K562 (cell line): ENCODE measurements around the gene MAD1L1. TPM values are rescaled to one million over a fixed set of nuclear protein-coding genes. Genes with fewer than 3 reads are reported as not detected.

ENCODE experiments used
- ATAC-seq: fragments of 200-7000 bp; cut with Tn5 transposase; 3 replicates; pipeline ENCODE4 v1.9.1; 2020; ENCODE audit warnings: moderate library complexity
- BruUV-seq: library from RNA; stranded (reverse); fragments of 400-500 nt; replicated peaks from 2 replicates; lab custom pipeline; 2021; lab: Mats Ljungman, UMichigan
- CTCF ChIA-PET: fragments of 300-600 bp; formaldehyde crosslinking; extraction: SDS; loops from one replicate; lab custom pipeline; 2021; ENCODE audit warnings: low intra/inter-chr PET ratio; lab: Yijun Ruan, JAX
- POLR2A ChIA-PET: fragments of 300-600, 350-650 bp; sonication (Branson Sonifier 250); formaldehyde crosslinking; extraction: SDS; loops from one replicate; lab custom pipeline; 2021; ENCODE audit warnings: antibody characterized with exemption, inconsistent platforms; lab: Yijun Ruan, JAX
- DNase-seq, 4 experiments: peaks; one replicate each; pipeline versions ENCODE4 v3.0.0 to v3.0.0-alpha.2; 2011 to 2018; ENCODE audit warnings: low spot score in 3 of 4, mixed read lengths in 3 of 4; ENCODE audit errors: extremely low read depth in 1 of 4
- FAIRE-seq: peaks from 2 replicates; lab custom pipeline; 2011; peaks lifted over from hg19 to GRCh38; lab: Jason Lieb, UNC
- H2AFZ ChIP-seq: 2 replicates; pipeline ENCODE4 v1.6.0; 2011; ENCODE audit warnings: low read depth, low read length, control low read depth, inconsistent platforms
- H3K27ac ChIP-seq: fragments of 200-600 bp; 3 replicates; pipeline ENCODE4 v1.8.0; 2011; ENCODE audit warnings: low read depth, mild to moderate bottlenecking, control low read depth, inconsistent platforms, low read length, moderate library complexity, mixed read lengths; ENCODE audit errors: extremely low read depth
- H3K27me3 ChIP-seq, 2 experiments: fragments of 300-600 bp in 1 of 2; 2 replicates in 1 of 2; 3 replicates in 1 of 2; pipeline versions ENCODE4 v1.6.0 to v1.8.0; 2011; ENCODE audit warnings: inconsistent platforms in 2 of 2, low read length in 2 of 2, mild to moderate bottlenecking in 1 of 2, mixed read lengths in 1 of 2, moderate library complexity in 1 of 2; ENCODE audit not compliant: control insufficient read depth in 2 of 2, insufficient read depth in 2 of 2
- H3K36me3 ChIP-seq: fragments of 300-600 bp; 3 replicates; pipeline ENCODE4 v1.8.0; 2011; ENCODE audit warnings: mild to moderate bottlenecking, low read length, inconsistent platforms; ENCODE audit not compliant: control insufficient read depth, insufficient read depth
- H3K4me1 ChIP-seq, 2 experiments: fragments of 200-600 bp in 1 of 2; replicated peaks in 1 of 2; 2 replicates in 1 of 2; 3 replicates in 1 of 2; pipeline versions ENCODE4 v1.5.1 to v1.8.0; 2011; ENCODE audit warnings: inconsistent platforms in 2 of 2, low read length in 2 of 2, mild to moderate bottlenecking in 1 of 2, mixed read lengths in 1 of 2, moderate library complexity in 1 of 2; ENCODE audit not compliant: control insufficient read depth in 2 of 2, insufficient read depth in 2 of 2
- H3K4me2 ChIP-seq: 2 replicates; pipeline ENCODE4 v1.6.1; 2011; ENCODE audit warnings: low read length, control low read depth, inconsistent platforms, mixed read lengths; ENCODE audit not compliant: insufficient read depth
- H3K4me3 ChIP-seq: fragments of 200-600 bp; sonication (generic), shearing (Covaris generic); 2 replicates; pipeline ENCODE4 v1.5.1; 2016; ENCODE audit warnings: control low read depth, inconsistent platforms
- H3K79me2 ChIP-seq: fragments of 200-600 bp; 3 replicates; pipeline ENCODE4 v1.8.0; 2011; ENCODE audit warnings: low read length, inconsistent platforms; ENCODE audit not compliant: control insufficient read depth, insufficient read depth
- H3K9ac ChIP-seq, 2 experiments: 2 replicates each; pipeline versions ENCODE4 v1.6.0 to v1.6.1; 2011; ENCODE audit warnings: low read depth in 2 of 2, low read length in 2 of 2, control low read depth in 1 of 2, inconsistent platforms in 1 of 2, mild to moderate bottlenecking in 1 of 2, mixed read lengths in 1 of 2; ENCODE audit not compliant: insufficient read depth in 1 of 2
- H3K9me1 ChIP-seq: one replicate; pipeline ENCODE4 v1.6.0; 2011; ENCODE audit warnings: inconsistent platforms, mild to moderate bottlenecking, low read length, moderate library complexity; ENCODE audit not compliant: control insufficient read depth, insufficient read depth
- H3K9me3 ChIP-seq: replicated peaks from 2 replicates; pipeline ENCODE4 v1.5.1; 2011; ENCODE audit warnings: low read depth, low read length, inconsistent platforms; ENCODE audit not compliant: control insufficient read depth, insufficient read depth
- H4K20me1 ChIP-seq: replicated peaks from 2 replicates; pipeline ENCODE4 v1.6.1; 2011; ENCODE audit warnings: low read length, inconsistent platforms, mixed read lengths; ENCODE audit not compliant: control insufficient read depth, insufficient read depth
- EGR1 ChIP-seq: fragments of 450-650 bp; conservative IDR thresholded peaks from 2 replicates; pipeline ENCODE4 v1.6.1; 2017; ENCODE audit warnings: mild to moderate bottlenecking
- ETV1 ChIP-seq: fragments of 450-650 bp; conservative IDR thresholded peaks from 2 replicates; pipeline ENCODE4 v1.6.1; 2016; ENCODE audit warnings: missing genetic modification characterization, control low read depth, low read depth, missing compliant biosample characterization
- HDAC2 ChIP-seq: fragments of 450-650 bp; IDR thresholded peaks from 2 replicates; pipeline ENCODE4 v1.6.1; 2016; ENCODE audit warnings: mild to moderate bottlenecking
- HOXB6 ChIP-seq: fragments of 250-450 bp; sonication (Bioruptor Pico); IDR thresholded peaks from 2 replicates; pipeline ENCODE4 v1.5.1; 2022; ENCODE audit warnings: mild to moderate bottlenecking, borderline replicate concordance
- KDM4B ChIP-seq, 2 experiments: fragments of 450-650 bp in 1 of 2; sonication (generic) in 1 of 2; IDR thresholded peaks; 2 replicates each; pipeline ENCODE4 v1.6.1; 2016 to 2017; ENCODE audit warnings: borderline replicate concordance in 2 of 2, antibody characterized with exemption in 1 of 2, low read depth in 1 of 2, mild to moderate bottlenecking in 1 of 2
- MTA3 ChIP-seq: fragments of 450-650 bp; formaldehyde crosslinking; IDR thresholded peaks from 2 replicates; pipeline ENCODE4 v1.6.1; 2017; ENCODE audit warnings: mild to moderate bottlenecking, borderline replicate concordance
- PHB2 ChIP-seq: fragments of 450-650 bp; IDR thresholded peaks from 2 replicates; pipeline ENCODE4 v1.6.1; 2017; ENCODE audit warnings: low read depth
- RBM15 ChIP-seq: fragments of 200-400 bp; formaldehyde crosslinking; IDR thresholded peaks from 2 replicates; pipeline ENCODE4 v1.6.1; 2018; ENCODE audit warnings: mild to moderate bottlenecking, low read length, moderate library complexity; ENCODE audit not compliant: insufficient read depth
- SMAD4 ChIP-seq: fragments of 250-450 bp; sonication (Bioruptor Pico); conservative IDR thresholded peaks from 2 replicates; pipeline ENCODE4 v1.8.0; 2021; ENCODE audit warnings: inconsistent platforms, mild to moderate bottlenecking, moderate library complexity
- TCF7 ChIP-seq: sonication (generic); IDR thresholded peaks from 2 replicates; pipeline ENCODE4 v1.6.1; 2016; ENCODE audit warnings: antibody characterized with exemption, borderline replicate concordance
- TGIF2 ChIP-seq: sonication (generic); formaldehyde crosslinking; IDR thresholded peaks from 2 replicates; pipeline ENCODE4 v1.8.1; 2022; ENCODE audit warnings: mild to moderate bottlenecking, missing genetic modification reagents, moderate library complexity
- ZKSCAN1 ChIP-seq: fragments of 150-350 bp; IDR thresholded peaks from 2 replicates; pipeline ENCODE4 v1.6.1; 2016; ENCODE audit warnings: low read depth, low read length
- ZKSCAN3 ChIP-seq: fragments of 250-450 bp; sonication (Bioruptor Pico); IDR thresholded peaks from 2 replicates; pipeline ENCODE4 v1.4.0; 2020
- ZNF140 ChIP-seq: fragments of 250-450 bp; sonication (Bioruptor Pico); IDR thresholded peaks from 2 replicates; pipeline ENCODE4 v1.8.0; 2021; ENCODE audit warnings: moderate library complexity, mild to moderate bottlenecking, inconsistent platforms
- ZNF316 ChIP-seq: fragments of 450-650 bp; IDR thresholded peaks from 2 replicates; pipeline ENCODE4 v1.6.1; 2016
- ZNF444 ChIP-seq: fragments of 250-450 bp; sonication (Bioruptor Pico); IDR thresholded peaks from 2 replicates; pipeline ENCODE4 v1.4.0; 2020; ENCODE audit warnings: mild to moderate bottlenecking, moderate library complexity
- WGBS: fragments of 100-300 bp; shearing (Covaris generic); methylation state at CpG from one replicate; pipeline ENCODE4 v1.1.6; 2016; ENCODE audit warnings: low coverage, mixed read lengths; ENCODE audit not compliant: insufficient coverage; ENCODE audit errors: missing lambda C conversion rate; 5-methylcytosine and 5-hydroxymethylcytosine counted together
- in situ Hi-C: fragments of 300-500 bp; cut with MboI; formaldehyde crosslinking; loops from 4 replicates; pipeline ENCODE4 v1.15.0; 2018; ENCODE audit warnings: inconsistent platforms, mixed read lengths
- intact Hi-C: fragments of 100-400 bp; cut with micrococcal nuclease; formaldehyde crosslinking; loops from 2 replicates; pipeline ENCODE4 v1.14.2; 2022
- polyA plus RNA-seq, 8 experiments: library from polyadenylated mRNA; depleted of rRNA in 4 of 8; stranded (reverse) in 5 of 8; unstranded in 3 of 8; fragments of >200 nt; fragmentation: Nextera tagmentation in 2 of 8; fragmentation: Illumina TruSeq in 1 of 8; extraction: Ambion mirVana in 2 of 8; extraction: Trizol in 1 of 8; gene quantifications; 2 replicates each; pipeline versions ENCODE4 v1.2.1 to v1.2.3, GENCODE V29; 2011 to 2014; ENCODE audit warnings: inconsistent platforms in 1 of 8, missing spikeins in 1 of 8
- total RNA-seq, 7 experiments: library from RNA; depleted of rRNA in 6 of 7; stranded (reverse); fragments of >200 nt in 6 of 7; fragmentation: Illumina TruSeq in 2 of 7; extraction: Trizol in 2 of 7; gene quantifications; 2 replicates each; pipeline versions ENCODE4 v1.2.1 to v1.2.3, GENCODE V29; 2011 to 2021; ENCODE audit warnings: low replicate concordance in 1 of 7
- TF ChIP-seq, protein P1 (sequence below): sonication (generic); formaldehyde crosslinking; IDR thresholded peaks from 2 replicates; pipeline ENCODE4 v1.8.0; 2022; ENCODE audit warnings: mild to moderate bottlenecking, missing genetic modification reagents
- TF ChIP-seq, protein P2 (sequence below): fragments of 450-650 bp; formaldehyde crosslinking; IDR thresholded peaks from 2 replicates; pipeline ENCODE4 v1.4.0; 2020; ENCODE audit warnings: mild to moderate bottlenecking, mixed read lengths

MAD1L1 gene
- total and polyA plus RNA-seq, 9 of the 15 experiments (the other 6 are each of a cell fraction or from before 2014, with no cell fraction given) = 1.7 to 89.7 (median 18.0) TPM

DNA sequence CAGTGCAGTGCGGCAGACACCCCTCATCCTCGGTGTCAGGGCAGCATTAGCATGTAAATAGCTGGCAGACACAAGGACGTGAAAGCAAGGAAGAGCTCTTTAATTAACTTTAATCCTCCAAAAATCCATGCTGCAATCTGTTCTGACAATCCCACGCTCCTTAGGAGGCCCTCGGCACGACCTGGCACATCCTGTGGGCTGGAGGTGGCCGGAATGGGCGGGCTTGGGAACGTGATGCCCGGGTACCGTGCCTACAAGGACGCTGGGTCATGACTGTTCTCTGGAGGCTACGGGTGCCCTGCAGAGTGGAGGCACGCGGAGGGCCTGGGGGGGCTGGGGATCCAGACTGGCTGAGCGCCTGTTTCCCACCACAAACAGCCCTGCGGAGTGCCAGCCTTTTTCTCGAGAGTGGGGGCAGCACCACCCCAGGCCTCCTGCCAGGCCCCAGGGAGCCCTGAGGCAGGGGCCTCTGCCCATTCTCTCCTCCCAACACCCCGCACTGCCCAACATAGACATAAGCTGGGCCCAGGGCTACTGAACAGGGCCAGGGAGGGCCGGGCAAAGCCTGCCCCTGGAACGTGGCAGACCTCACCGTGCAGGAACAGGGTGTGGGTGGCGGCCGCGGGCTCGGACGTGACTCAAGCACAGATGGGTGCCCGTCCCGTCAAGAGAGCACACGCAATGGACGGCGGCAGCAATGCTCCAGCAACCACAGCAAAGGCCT, 189.3 kb downstream of the MAD1L1 start:
- H3K36me3 ChIP-seq = peaks cover 19% of the 10 kb centered on the region; the same call in 2 of the 3 replicates
- no peaks in the 10 kb centered on the region for H3K79me2 ChIP-seq
- in situ Hi-C loops = no loop called here
- H3K27ac ChIP-seq = no peak overlapping the region
- intact Hi-C loops = no loop called here
- H3K9me3 ChIP-seq = no peaks in the 10 kb centered on the region; the same call in 1 of the 2 replicates
- DNase-seq (no peak), FAIRE-seq (no peak), ATAC-seq (no peak)
- H3K9me1 ChIP-seq = no peaks in the 10 kb centered on the region
- TF ChIP-seq ZNF316 (no peak), ZKSCAN3 (CRISPR knock-in tag) (no peak), KDM4B (IDR thresholded peaks at IDR 0.05; ENCODE audit: borderline replicate concordance in 2 of 2, low read depth in 1 of 2) (no peak), HDAC2 (no peak), MTA3 (no peak), PHB2 (no peak), SMAD4 (no peak), ZNF444 (CRISPR knock-in tag) (no peak), EGR1 (no peak), ZKSCAN1 (no peak), TGIF2 (CRISPR knock-in tag) (no peak), ETV1 (no peak), HOXB6 (no peak), RBM15 (no peak), ZNF140 (no peak), TCF7 (no peak)
- TF ChIP-seq, protein P1, sequence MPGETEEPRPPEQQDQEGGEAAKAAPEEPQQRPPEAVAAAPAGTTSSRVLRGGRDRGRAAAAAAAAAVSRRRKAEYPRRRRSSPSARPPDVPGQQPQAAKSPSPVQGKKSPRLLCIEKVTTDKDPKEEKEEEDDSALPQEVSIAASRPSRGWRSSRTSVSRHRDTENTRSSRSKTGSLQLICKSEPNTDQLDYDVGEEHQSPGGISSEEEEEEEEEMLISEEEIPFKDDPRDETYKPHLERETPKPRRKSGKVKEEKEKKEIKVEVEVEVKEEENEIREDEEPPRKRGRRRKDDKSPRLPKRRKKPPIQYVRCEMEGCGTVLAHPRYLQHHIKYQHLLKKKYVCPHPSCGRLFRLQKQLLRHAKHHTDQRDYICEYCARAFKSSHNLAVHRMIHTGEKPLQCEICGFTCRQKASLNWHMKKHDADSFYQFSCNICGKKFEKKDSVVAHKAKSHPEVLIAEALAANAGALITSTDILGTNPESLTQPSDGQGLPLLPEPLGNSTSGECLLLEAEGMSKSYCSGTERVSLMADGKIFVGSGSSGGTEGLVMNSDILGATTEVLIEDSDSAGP = no peak
- TF ChIP-seq, protein P2, sequence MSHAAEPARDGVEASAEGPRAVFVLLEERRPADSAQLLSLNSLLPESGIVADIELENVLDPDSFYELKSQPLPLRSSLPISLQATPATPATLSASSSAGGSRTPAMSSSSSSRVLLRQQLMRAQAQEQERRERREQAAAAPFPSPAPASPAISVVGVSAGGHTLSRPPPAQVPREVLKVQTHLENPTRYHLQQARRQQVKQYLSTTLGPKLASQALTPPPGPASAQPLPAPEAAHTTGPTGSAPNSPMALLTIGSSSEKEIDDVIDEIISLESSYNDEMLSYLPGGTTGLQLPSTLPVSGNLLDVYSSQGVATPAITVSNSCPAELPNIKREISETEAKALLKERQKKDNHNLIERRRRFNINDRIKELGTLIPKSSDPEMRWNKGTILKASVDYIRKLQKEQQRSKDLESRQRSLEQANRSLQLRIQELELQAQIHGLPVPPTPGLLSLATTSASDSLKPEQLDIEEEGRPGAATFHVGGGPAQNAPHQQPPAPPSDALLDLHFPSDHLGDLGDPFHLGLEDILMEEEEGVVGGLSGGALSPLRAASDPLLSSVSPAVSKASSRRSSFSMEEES (CRISPR knock-in tag) = no peak
- H3K9ac ChIP-seq = no peak overlapping the region
- POLR2A ChIA-PET = no interaction called here
- WGBS = 94% methylated on average over 20 of the region's 32 CpGs
- H3K4me1 ChIP-seq = peaks cover 4 to 12% of the 10 kb centered on the region in 2 experiments; a peak in 3 of 5 replicates
- CTCF ChIA-PET = interaction anchor here (0.6 kb wide), 1 partner anchor 20 kb away, joined by 4 read pairs; no protein-coding TSS in a partner anchor
- no peak overlapping the region for H3K4me3 ChIP-seq
- no peaks in the 10 kb centered on the region for H3K27me3 ChIP-seq
- no peak overlapping the region for H2AFZ ChIP-seq
- H3K4me2 ChIP-seq = no peak overlapping the region
- no TSS peak for BruUV-seq
- no peaks in the 10 kb centered on the region for H4K20me1 ChIP-seq
